Activated T-cell treated with anti-CD3 and anti-CD28 coated beads, Interleukin-2, amount 50 U/mL, for 4 hours (primary cell): ENCODE measurements around the gene SLIT3. TPM values are rescaled to one million over a fixed set of nuclear protein-coding genes. Genes with fewer than 3 reads are reported as not detected.

Experiments
- ATAC-seq, 2 donors: fragments of 200-7000 bp; cut with Tn5 transposase; one replicate each; pipeline ENCODE4 v1.10.0; 2021
- DNase-seq: peaks from one replicate; pipeline ENCODE4 v3.0.0-alpha.2; 2020
- H3K27me3 Mint-ChIP-seq: one replicate; pipeline ENCODE4 v1.8.0; 2021; ENCODE audit warnings: low read depth, mixed read lengths
- H3K36me3 Mint-ChIP-seq: one replicate; pipeline ENCODE4 v1.8.0; 2022; ENCODE audit warnings: mixed read lengths; ENCODE audit not compliant: insufficient read depth
- H3K4me1 Mint-ChIP-seq: one replicate; pipeline ENCODE4 v1.8.0; 2021; ENCODE audit warnings: low read depth, mixed read lengths
- H3K4me3 Mint-ChIP-seq: one replicate; pipeline ENCODE4 v1.8.0; 2021; ENCODE audit warnings: mild to moderate bottlenecking, moderate library complexity, mixed read lengths
- H3K9me3 Mint-ChIP-seq: one replicate; pipeline ENCODE4 v1.8.0; 2021; ENCODE audit warnings: mixed read lengths
- total RNA-seq, 3 donors: library from RNA; stranded (reverse); gene quantifications; one replicate each; pipeline ENCODE4 v1.2.1, GENCODE V29; 2021

SLIT3 gene
- total RNA-seq, 3 donors from 2014 or later = 0.03 to 0.16 (median 0.03) TPM

DNA sequence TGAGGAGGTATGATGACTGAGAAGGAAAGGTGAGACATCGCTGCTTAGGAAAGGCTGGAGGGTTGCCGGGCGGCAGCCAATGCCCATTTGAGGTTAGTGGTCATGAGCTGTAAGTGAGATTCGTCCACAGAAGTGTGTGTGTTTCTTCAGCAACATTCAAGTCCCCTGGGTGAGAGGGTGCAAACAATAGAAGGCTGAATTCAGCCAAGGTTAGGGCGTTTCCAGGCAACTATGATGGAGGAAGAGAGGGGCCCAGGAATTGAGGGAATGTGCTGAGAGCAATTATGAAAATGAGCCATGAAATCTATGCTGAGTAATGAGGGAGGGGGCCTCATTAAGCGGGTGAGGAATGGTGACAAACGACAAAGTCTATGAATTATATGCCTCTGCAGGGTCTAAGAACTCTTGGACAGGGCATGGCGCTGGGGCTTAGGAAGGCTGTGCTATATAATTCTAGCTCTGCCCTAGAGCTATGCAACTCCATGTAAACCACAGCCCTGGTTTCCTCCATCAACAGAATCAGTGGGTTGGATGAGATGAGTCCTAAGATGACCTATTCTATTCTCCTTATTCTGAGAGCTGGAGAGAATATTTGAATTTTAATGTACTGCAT is 96.0 kb downstream of the SLIT3 start:
- H3K4me3 Mint-ChIP-seq = no peak overlapping the region
- no peaks in the 10 kb centered on the region for H3K27me3 Mint-ChIP-seq
- ATAC-seq = no peak
- no peaks in the 10 kb centered on the region for H3K4me1 Mint-ChIP-seq
- no peaks in the 10 kb centered on the region for H3K9me3 Mint-ChIP-seq
- no peaks in the 10 kb centered on the region for H3K36me3 Mint-ChIP-seq
- DNase-seq = no peak

DNA sequence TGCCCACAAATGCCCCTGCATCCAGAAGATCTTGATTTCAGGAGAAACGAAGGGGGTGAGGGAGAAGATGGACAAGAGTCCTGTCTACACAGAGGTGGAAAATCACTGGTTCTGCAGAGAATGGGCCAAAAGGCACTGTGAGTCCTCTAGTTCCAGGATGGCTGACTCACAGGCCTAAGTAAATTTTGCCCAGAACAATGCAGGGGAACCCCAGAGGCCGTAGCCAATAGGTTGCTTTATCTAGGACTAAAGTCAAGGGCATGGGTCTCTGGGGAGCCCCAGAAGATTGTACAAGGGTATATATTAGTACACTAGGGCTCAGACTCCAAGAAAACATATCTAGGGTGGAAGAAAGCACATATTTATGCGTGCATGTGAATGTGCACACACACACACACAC is 98.0 kb downstream of the SLIT3 start:
- H3K36me3 Mint-ChIP-seq = no peaks in the 10 kb centered on the region
- H3K27me3 Mint-ChIP-seq = no peaks in the 10 kb centered on the region
- ATAC-seq = no peak
- no peak overlapping the region for H3K4me3 Mint-ChIP-seq
- no peaks in the 10 kb centered on the region for H3K4me1 Mint-ChIP-seq
- no peaks in the 10 kb centered on the region for H3K9me3 Mint-ChIP-seq
- no peak for DNase-seq

DNA sequence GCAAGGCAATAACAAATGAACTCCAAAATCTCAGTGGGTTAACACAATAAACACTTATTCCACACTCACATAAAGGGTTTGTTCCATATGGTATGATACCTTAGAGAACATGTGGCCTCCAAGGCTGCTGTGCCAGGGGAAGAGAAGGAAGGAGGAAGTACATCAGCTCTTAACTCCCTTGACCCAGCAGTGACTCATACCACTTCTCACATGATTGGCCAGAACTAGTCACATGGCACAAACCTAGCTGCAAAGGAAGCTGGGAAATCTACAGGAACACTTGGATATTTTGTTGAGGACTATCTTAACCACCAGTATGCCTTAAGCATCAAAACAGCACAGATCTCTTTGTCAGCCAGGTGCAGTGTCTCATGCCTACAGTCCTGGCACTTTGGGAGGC is 99.3 kb downstream of the SLIT3 start:
- Mint-ChIP-seq H3K9me3 (no peaks in the 10 kb centered on the region), H3K36me3 (no peaks in the 10 kb centered on the region), H3K27me3 (no peaks in the 10 kb centered on the region), H3K4me1 (no peaks in the 10 kb centered on the region), H3K4me3 (no peak overlapping the region)
- no peak for ATAC-seq
- no peak for DNase-seq

DNA sequence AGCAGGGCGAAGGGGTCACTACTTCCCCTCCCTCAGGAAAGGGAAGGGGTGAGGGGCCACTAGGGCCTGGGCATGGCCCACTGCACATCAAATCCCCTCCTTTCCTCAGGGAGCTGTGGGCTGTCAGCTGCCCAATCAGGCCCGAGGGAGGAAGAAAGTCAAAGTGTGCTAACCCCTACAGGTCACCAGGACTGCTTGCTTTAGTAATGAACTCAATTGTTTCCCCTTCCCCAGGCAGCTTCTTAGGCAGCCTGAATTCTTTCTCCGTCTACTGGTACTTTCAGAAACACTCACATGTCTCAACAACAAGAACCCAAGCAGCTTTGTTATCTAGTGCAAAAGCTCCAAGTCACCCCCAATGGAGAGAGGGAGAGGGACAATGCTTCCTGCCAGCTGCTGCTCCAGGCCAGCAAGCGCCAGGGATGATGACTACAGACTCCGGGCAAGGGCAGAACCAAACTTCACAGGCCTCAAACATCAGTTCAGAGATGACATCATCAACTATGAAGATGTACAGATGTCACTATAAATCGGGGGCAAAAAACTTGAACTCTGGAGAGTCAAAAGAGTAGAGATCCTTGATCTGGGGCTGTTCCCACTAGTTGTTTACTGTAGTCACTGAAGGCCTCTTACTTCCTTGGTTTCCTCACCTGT is 100.7 kb downstream of the SLIT3 start:
- DNase-seq (no peak), ATAC-seq (no peak)
- Mint-ChIP-seq H3K36me3 (no peaks in the 10 kb centered on the region), H3K4me3 (no peak overlapping the region), H3K9me3 (no peaks in the 10 kb centered on the region), H3K4me1 (no peaks in the 10 kb centered on the region), H3K27me3 (no peaks in the 10 kb centered on the region)

DNA sequence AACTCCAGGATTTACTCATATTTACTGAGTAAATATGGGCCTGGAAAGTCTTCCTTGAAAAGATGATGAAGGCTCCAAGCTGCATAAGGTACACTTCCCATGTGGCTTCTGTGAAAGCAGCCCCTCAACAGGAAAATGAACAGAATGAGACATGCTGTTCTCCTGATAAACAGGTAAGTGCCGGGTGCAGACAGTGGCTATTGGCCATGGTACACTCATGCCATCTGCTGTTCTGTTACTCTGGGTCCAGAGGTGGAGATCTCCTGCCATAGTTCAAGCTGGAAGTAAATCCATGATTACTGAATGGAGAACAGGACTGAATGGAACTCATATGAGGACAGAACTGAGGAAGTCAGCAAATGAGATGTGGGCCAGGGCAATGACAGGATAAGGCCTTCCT is 103.6 kb downstream of the SLIT3 start:
- no peak for DNase-seq
- H3K4me3 Mint-ChIP-seq = no peak overlapping the region
- H3K9me3 Mint-ChIP-seq = no peaks in the 10 kb centered on the region
- peaks cover 2% of the 10 kb centered on the region for H3K27me3 Mint-ChIP-seq
- H3K4me1 Mint-ChIP-seq = no peaks in the 10 kb centered on the region
- ATAC-seq = no peak
- H3K36me3 Mint-ChIP-seq = no peaks in the 10 kb centered on the region

DNA sequence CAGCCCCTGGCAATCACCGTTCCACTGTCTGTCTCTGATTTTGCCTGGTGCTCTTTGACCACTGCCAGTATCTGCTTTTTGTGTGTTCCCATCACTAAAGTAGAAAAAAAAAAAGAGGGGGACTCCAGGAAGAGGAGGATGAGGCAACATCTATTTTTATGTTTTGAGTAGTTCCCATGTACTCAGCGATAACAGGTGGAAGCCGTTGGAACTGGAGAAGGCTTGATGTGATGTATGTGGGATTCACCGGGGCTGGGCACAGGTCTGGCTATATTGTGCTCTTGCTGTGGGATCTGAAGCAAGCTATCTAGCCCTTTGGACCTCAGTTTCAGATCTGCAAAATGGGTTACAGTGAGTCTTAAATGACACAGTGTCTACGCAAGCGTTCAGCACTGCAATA is 104.9 kb downstream of the SLIT3 start:
- no peaks in the 10 kb centered on the region for H3K9me3 Mint-ChIP-seq
- no peak for DNase-seq
- peaks cover 2% of the 10 kb centered on the region for H3K27me3 Mint-ChIP-seq
- no peak overlapping the region for H3K4me3 Mint-ChIP-seq
- no peaks in the 10 kb centered on the region for H3K36me3 Mint-ChIP-seq
- no peaks in the 10 kb centered on the region for H3K4me1 Mint-ChIP-seq
- ATAC-seq = no peak

DNA sequence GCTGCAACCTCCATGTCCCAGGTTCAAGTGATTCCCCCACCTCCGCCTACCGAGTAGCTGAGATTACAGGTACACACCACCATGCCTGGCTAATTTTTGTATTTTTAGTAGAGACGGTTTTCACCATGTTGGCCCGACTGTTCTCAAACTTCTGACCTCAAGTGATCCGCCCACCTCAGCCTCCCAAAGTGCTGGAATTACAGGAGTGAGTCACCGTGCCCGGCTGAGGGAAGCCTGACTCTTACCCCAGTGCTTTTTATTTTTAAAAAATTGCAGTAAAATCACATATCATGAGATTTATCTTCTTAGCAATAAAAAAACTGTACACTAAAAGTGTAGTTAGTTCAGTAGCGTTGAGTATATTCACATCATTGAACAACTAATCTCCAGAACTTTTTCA is 105.3 kb downstream of the SLIT3 start:
- Mint-ChIP-seq H3K36me3 (no peaks in the 10 kb centered on the region), H3K9me3 (no peaks in the 10 kb centered on the region), H3K4me1 (no peaks in the 10 kb centered on the region), H3K4me3 (no peak overlapping the region), H3K27me3 (peaks cover 2% of the 10 kb centered on the region)
- no peak for ATAC-seq
- DNase-seq = no peak

DNA sequence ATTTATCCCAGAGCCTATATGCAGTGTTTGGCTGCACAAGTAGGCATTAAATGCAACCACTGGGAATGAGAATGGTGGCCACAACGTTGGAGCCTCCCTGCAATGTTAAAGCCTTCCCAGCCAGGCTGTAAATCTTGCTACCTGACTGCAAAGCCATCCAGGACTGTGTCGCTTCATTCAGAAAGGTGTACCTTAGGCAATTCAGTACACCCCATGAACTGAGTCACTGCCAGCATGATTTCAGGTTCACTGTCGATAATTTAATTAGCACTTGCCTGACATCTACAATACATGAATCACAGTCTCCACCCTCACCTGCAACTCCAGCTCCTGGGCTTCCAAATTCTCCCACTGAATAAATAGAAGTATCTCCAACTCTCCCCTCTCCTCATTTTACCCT is 108.4 kb downstream of the SLIT3 start:
- ATAC-seq = no peak
- no peak overlapping the region for H3K4me3 Mint-ChIP-seq
- no peaks in the 10 kb centered on the region for H3K9me3 Mint-ChIP-seq
- H3K27me3 Mint-ChIP-seq = peaks cover 2% of the 10 kb centered on the region
- DNase-seq = no peak
- H3K36me3 Mint-ChIP-seq = no peaks in the 10 kb centered on the region
- no peaks in the 10 kb centered on the region for H3K4me1 Mint-ChIP-seq

DNA sequence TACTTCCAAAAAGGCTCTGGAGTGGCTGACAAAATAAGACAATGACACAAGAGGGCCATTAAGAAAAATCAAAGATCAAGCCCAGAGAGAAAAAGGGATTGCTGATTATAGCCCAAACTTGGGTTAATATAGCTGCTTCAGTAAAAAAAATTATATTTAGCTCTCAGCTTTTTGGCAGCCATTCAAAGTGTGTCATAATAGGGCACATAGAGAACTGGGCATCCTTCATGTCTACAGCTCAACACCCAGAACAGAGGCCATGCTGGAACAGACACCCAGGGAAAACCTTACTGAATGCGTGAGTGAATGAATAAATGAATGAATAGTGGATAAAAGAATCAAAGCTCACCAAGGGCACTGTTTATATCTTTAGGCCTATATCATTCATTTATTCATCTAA is 110.1 kb downstream of the SLIT3 start:
- H3K4me3 Mint-ChIP-seq = no peak overlapping the region
- H3K4me1 Mint-ChIP-seq = no peaks in the 10 kb centered on the region
- peaks cover 2% of the 10 kb centered on the region for H3K27me3 Mint-ChIP-seq
- no peaks in the 10 kb centered on the region for H3K36me3 Mint-ChIP-seq
- no peak for ATAC-seq
- H3K9me3 Mint-ChIP-seq = no peaks in the 10 kb centered on the region
- DNase-seq = no peak

DNA sequence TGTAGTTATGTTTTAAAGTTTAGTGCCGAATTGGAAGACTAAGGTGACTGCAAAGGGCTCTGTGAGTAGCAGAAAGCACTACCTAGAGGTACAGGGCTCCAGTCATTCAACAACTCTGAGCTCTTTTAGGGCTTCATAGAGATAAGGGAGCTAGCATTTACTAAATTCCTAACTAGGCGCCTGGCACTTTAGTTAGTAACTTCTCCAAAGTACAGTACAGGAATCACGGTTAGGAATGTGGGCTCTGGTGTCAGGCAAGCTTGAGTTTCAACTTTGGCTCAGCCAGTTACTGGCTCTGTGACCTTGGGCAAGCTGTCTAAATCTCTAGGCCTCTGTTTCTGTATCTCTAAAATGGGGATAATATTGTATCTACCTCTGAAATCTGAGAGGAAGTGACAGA is 115.3 kb downstream of the SLIT3 start:
- Mint-ChIP-seq H3K4me3 (no peak overlapping the region), H3K27me3 (no peaks in the 10 kb centered on the region), H3K36me3 (no peaks in the 10 kb centered on the region), H3K4me1 (no peaks in the 10 kb centered on the region), H3K9me3 (no peaks in the 10 kb centered on the region)
- ATAC-seq = no peak
- no peak for DNase-seq

DNA sequence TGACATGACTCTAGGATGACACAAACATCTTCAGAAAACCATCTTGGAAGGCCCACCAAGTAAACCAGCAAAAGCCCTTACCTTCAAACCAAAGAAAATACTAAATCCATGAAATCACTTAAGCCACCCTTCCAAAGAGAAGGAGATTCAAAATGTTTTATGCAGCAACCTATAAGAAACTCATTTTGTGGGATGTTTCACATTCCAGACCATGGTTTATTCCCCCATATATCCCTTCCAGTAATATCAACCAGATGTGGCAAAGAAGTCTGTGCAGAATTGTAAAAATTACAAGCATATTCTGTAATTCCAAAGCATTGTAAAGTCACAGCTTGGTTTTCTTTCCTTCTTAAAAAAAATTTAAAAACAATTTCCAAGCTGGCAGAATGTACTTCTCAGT is 117.4 kb downstream of the SLIT3 start:
- no peak for ATAC-seq
- Mint-ChIP-seq H3K4me1 (no peaks in the 10 kb centered on the region), H3K9me3 (no peaks in the 10 kb centered on the region), H3K27me3 (no peaks in the 10 kb centered on the region), H3K36me3 (no peaks in the 10 kb centered on the region), H3K4me3 (no peak overlapping the region)
- no peak for DNase-seq

DNA sequence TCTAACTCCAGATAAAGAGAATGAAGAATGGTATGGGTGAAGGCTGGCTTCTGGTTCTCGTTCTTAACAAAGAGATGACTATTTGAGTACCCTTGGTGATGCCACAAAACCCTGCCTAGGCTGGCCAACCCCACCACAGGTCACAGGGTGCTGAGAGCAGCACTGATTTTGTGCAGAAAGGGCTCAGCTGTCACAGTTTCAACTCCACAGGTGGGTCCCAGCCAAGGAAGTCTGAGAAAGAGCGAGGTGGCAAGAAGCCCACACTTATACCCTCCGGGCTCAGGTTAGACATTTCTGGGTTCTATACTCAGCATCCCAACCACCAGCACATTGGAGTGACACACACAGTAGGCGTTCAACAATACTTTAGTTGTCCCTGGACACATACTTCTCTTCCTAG is 118.1 kb downstream of the SLIT3 start:
- no peaks in the 10 kb centered on the region for H3K4me1 Mint-ChIP-seq
- no peak for ATAC-seq
- H3K9me3 Mint-ChIP-seq = no peaks in the 10 kb centered on the region
- H3K4me3 Mint-ChIP-seq = no peak overlapping the region
- DNase-seq = no peak
- no peaks in the 10 kb centered on the region for H3K36me3 Mint-ChIP-seq
- H3K27me3 Mint-ChIP-seq = no peaks in the 10 kb centered on the region

DNA sequence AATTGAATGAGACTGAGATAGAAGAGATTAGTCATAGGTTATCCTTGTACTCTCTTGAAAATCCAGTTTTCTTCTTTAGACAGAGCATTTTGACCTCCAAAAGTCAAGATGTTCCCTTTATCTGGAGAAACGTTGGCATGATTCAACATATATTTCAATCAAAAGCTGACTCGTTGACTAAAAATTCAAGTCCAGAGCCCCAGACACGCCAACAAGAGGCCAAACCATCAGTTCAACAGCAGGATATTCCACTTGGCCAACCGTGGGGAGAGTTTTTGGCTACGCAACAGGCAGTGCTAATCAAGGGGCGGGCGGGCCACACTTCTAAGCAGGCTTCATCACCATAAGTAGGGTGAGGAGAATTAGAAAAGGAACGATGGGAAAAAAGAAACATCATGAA is 119.1 kb downstream of the SLIT3 start:
- H3K4me3 Mint-ChIP-seq = no peak overlapping the region
- H3K9me3 Mint-ChIP-seq = no peaks in the 10 kb centered on the region
- no peak for DNase-seq
- no peak for ATAC-seq
- no peaks in the 10 kb centered on the region for H3K27me3 Mint-ChIP-seq
- H3K36me3 Mint-ChIP-seq = no peaks in the 10 kb centered on the region
- no peaks in the 10 kb centered on the region for H3K4me1 Mint-ChIP-seq

DNA sequence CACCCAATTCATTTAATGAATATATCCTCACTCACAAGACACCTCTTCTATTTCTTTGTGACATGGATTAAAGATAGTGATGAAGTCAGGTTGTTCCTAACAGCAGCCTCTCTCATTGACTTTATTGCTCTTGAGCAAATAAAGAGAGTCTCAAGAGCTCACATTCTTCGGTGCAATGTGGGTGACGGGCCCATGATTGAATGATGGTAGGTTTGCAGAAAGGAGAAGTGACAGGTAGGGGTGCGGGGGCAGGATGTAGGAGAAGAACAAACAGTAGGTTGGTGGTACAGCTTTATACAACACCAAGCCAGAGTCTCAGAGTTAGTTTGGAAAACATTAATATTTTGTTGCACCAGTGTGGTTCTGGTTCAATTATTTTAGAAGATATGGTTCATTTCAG is 122.2 kb downstream of the SLIT3 start:
- no peak for DNase-seq
- Mint-ChIP-seq H3K4me3 (no peak overlapping the region), H3K36me3 (no peaks in the 10 kb centered on the region), H3K27me3 (no peaks in the 10 kb centered on the region), H3K4me1 (no peaks in the 10 kb centered on the region), H3K9me3 (no peaks in the 10 kb centered on the region)
- ATAC-seq = no peak

DNA sequence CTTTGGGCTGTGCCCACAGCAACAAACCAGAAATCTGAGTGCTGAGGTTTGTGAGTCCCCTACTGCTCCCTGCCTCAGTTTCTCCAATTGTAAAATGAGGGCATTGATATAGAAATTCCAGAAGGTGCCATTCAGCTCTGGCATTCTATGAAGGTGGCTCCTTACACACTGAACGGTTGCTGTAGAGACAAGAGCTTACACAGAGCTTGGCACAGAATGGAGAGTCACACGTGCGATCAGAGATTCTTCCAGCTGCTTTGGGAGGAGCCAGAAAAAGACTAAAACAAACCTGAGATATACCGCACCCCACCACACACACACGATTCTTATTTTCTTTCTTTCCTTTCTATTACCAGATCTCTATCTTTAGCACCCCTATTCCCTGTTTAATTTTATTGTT is 122.7 kb downstream of the SLIT3 start:
- ATAC-seq (no peak), DNase-seq (no peak)
- H3K27me3 Mint-ChIP-seq = no peaks in the 10 kb centered on the region
- no peaks in the 10 kb centered on the region for H3K9me3 Mint-ChIP-seq
- no peak overlapping the region for H3K4me3 Mint-ChIP-seq
- no peaks in the 10 kb centered on the region for H3K36me3 Mint-ChIP-seq
- H3K4me1 Mint-ChIP-seq = no peaks in the 10 kb centered on the region
